ENCODE data around the gene NAGS. TPM values are rescaled to one million over a fixed set of nuclear protein-coding genes. Genes with fewer than 3 reads are reported as not detected.
"Not testable (repeated sequence)": the region's sequence is repeated elsewhere in the genome, so short reads cannot be mapped to it uniquely, and the experiment has no call there.

The NAGS gene
- total RNA-seq, 1 donor from 2014 or later, result 0.40 TPM

- no peak for DNase-seq (ENCODE audit: low spot score)
Observed at GRCh38 chr17:44024271-44024663, 19.8 kb downstream of the NAGS start.

GRCh38 chr17:44024853-44025252, 20.4 kb downstream of the NAGS start:
- H3K27ac Mint-ChIP-seq (ENCODE audit: unreplicated experiment), result no peak overlapping the region

More at GRCh38 chr17:44024271-44024663, 19.8 kb downstream of the NAGS start:
- H3K9me3 Mint-ChIP-seq (ENCODE audit: low read depth), result no peaks in the 10 kb centered on the region
- H3K4me3 Mint-ChIP-seq (ENCODE audit: unreplicated experiment), result no peak overlapping the region
- TF ChIP-seq, protein P1, sequence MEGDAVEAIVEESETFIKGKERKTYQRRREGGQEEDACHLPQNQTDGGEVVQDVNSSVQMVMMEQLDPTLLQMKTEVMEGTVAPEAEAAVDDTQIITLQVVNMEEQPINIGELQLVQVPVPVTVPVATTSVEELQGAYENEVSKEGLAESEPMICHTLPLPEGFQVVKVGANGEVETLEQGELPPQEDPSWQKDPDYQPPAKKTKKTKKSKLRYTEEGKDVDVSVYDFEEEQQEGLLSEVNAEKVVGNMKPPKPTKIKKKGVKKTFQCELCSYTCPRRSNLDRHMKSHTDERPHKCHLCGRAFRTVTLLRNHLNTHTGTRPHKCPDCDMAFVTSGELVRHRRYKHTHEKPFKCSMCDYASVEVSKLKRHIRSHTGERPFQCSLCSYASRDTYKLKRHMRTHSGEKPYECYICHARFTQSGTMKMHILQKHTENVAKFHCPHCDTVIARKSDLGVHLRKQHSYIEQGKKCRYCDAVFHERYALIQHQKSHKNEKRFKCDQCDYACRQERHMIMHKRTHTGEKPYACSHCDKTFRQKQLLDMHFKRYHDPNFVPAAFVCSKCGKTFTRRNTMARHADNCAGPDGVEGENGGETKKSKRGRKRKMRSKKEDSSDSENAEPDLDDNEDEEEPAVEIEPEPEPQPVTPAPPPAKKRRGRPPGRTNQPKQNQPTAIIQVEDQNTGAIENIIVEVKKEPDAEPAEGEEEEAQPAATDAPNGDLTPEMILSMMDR (IDR thresholded peaks at IDR 0.05), result no peak
- H3K36me3 Mint-ChIP-seq (ENCODE audit: low read depth), result peaks cover 7% of the 10 kb centered on the region
- H3K27me3 Mint-ChIP-seq (ENCODE audit: low read depth), result no peaks in the 10 kb centered on the region
- H3K4me1 Mint-ChIP-seq (ENCODE audit: low read depth), result no peaks in the 10 kb centered on the region
- H3K27ac Mint-ChIP-seq (ENCODE audit: unreplicated experiment), result no peak overlapping the region

DNA sequence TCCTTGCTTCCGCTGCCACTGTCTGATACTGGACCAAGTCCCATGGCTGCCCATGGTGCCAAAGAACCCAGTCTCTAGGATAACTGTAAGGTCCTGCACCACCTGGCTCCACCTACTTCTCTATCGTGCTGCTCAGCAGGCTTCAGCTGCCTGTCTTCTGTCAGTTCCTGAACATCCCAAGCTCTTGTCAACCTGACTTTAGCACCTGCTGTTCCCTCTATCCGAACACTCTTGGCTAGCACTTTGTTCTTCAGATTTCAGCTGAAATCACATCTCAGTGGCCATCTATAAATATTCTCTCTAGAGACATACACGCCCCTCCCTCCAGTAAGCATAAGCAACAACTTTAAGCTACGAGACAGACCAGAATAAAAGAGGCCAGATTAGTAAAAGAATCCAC, 25.3 kb downstream of the NAGS start:
- H3K4me3 Mint-ChIP-seq (ENCODE audit: unreplicated experiment), result no peak overlapping the region
- no peak for DNase-seq (ENCODE audit: low spot score)
- no peaks in the 10 kb centered on the region for H3K27me3 Mint-ChIP-seq (ENCODE audit: low read depth)
- peaks cover 27% of the 10 kb centered on the region for H3K36me3 Mint-ChIP-seq (ENCODE audit: low read depth)
- TF ChIP-seq, protein P1 (IDR thresholded peaks at IDR 0.05), result no peak
- H3K4me1 Mint-ChIP-seq (ENCODE audit: low read depth), result no peaks in the 10 kb centered on the region
- no peak overlapping the region for H3K27ac Mint-ChIP-seq (ENCODE audit: unreplicated experiment)
- H3K9me3 Mint-ChIP-seq (ENCODE audit: low read depth), result no peaks in the 10 kb centered on the region

More at GRCh38 chr17:44024853-44025252, 20.4 kb downstream of the NAGS start:
- Mint-ChIP-seq H3K4me1 (ENCODE audit: low read depth) (no peaks in the 10 kb centered on the region), H3K36me3 (ENCODE audit: low read depth) (peaks cover 12% of the 10 kb centered on the region), H3K4me3 (ENCODE audit: unreplicated experiment) (no peak overlapping the region), H3K9me3 (ENCODE audit: low read depth) (no peaks in the 10 kb centered on the region), H3K27me3 (ENCODE audit: low read depth) (no peaks in the 10 kb centered on the region)
- TF ChIP-seq, protein P1 (IDR thresholded peaks at IDR 0.05), result no peak
- DNase-seq (ENCODE audit: low spot score), result no peak

DNA sequence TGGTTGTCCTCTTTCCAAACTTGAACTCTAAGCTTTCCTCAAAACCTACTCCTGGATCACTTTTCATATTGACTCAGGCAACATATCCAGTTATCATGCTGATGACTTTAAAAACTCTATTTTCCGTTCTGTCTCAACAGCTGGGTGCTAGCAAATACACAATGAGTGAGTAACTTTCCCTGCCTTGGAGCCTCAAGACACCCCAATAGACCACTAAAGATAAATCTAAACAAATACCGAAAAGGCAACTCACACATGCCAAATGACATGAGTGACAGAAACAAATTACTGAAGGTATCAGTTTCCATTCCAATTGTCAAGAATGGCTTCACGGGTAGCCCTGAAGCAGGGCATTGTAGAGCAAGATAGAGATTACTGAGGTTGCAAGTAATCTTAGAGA, 26.1 kb downstream of the NAGS start:
- TF ChIP-seq, protein P1 (IDR thresholded peaks at IDR 0.05), result no peak
- H3K36me3 Mint-ChIP-seq (ENCODE audit: low read depth), result peaks cover 27% of the 10 kb centered on the region

GRCh38 chr17:44033861-44034408, 29.5 kb downstream of the NAGS start:
- H3K27me3 Mint-ChIP-seq (ENCODE audit: low read depth), result no peaks in the 10 kb centered on the region
- no peak for DNase-seq (ENCODE audit: low spot score)
- H3K4me1 Mint-ChIP-seq (ENCODE audit: low read depth), result no peaks in the 10 kb centered on the region
- no peaks in the 10 kb centered on the region for H3K9me3 Mint-ChIP-seq (ENCODE audit: low read depth)
- peaks cover 32% of the 10 kb centered on the region for H3K36me3 Mint-ChIP-seq (ENCODE audit: low read depth)
- H3K27ac Mint-ChIP-seq (ENCODE audit: unreplicated experiment), result no peak overlapping the region
- TF ChIP-seq, protein P1 (IDR thresholded peaks at IDR 0.05), result no peak
- H3K4me3 Mint-ChIP-seq (ENCODE audit: unreplicated experiment), result no peak overlapping the region

More for the DNA sequence above, 26.1 kb downstream of the NAGS start:
- Mint-ChIP-seq H3K9me3 (ENCODE audit: low read depth) (no peaks in the 10 kb centered on the region), H3K27ac (ENCODE audit: unreplicated experiment) (no peak overlapping the region), H3K27me3 (ENCODE audit: low read depth) (no peaks in the 10 kb centered on the region), H3K4me3 (ENCODE audit: unreplicated experiment) (no peak overlapping the region), H3K4me1 (ENCODE audit: low read depth) (no peaks in the 10 kb centered on the region)
- no peak for DNase-seq (ENCODE audit: low spot score)

- H3K4me3 Mint-ChIP-seq (ENCODE audit: unreplicated experiment), result not testable (repeated sequence)
- H3K36me3 Mint-ChIP-seq (ENCODE audit: low read depth), result peaks cover 25% of the 10 kb centered on the region
Observed at GRCh38 chr17:44034688-44035087, 30.3 kb downstream of the NAGS start.

More at GRCh38 chr17:44034688-44035087, 30.3 kb downstream of the NAGS start:
- H3K9me3 Mint-ChIP-seq (ENCODE audit: low read depth); H3K27ac Mint-ChIP-seq (ENCODE audit: unreplicated experiment); H3K27me3 Mint-ChIP-seq (ENCODE audit: low read depth); DNase-seq (ENCODE audit: low spot score); H3K4me1 Mint-ChIP-seq (ENCODE audit: low read depth): not testable (repeated sequence)

All from chondrocyte (in vitro differentiated cells).